COLO829 (cell line): ENCODE results near the gene TACC2.

Source experiments
- DNase-seq: peaks from one replicate; pipeline ENCODE4 v3.0.0; 2012; ENCODE audit warnings: low spot score

TACC2 gene

GRCh38 chr10:122121059-122121458 is 132.1 kb downstream of the TACC2 start:
- DNase-seq, result no peak

DNA sequence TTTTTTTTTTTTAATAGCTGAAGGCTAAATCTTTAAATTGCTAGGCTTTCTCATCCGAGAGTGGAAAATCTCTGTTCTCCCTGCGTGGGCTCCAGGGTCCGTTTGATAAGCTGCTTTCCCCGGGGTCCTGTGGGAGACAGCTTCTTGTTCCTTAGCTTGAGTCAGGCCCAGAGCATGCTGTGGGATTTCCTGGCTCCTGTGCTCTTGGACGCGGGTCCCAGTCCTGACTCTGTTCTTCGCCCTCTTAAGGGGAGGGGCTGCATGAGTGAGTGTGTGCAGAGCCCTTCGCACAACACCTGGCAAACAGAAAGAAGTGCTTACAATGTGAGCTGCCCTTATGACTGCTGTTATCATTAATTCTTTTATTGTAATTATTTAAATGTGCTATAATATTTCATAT is 133.5 kb downstream of the TACC2 start:
- no peak for DNase-seq

DNA sequence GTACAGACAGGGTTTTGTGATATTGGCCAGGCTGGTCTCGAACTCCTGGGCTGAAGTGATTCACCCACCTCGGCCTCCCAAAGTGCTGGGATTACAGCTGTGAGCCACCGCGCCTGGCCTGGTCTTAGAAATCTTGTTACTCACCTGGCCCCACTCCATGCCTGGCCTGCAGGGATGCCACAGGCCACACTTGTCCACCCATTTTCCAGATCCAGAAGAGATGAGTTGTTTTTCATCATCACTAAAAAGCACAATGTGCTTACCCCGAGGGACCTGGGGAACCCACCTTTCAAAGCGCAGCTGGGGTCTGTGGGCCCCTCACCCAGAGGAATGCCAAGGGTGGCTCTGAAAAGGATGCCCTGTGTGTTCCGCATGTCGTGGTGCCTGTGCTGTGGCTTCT is 134.2 kb downstream of the TACC2 start:
- DNase-seq, result no peak

DNA sequence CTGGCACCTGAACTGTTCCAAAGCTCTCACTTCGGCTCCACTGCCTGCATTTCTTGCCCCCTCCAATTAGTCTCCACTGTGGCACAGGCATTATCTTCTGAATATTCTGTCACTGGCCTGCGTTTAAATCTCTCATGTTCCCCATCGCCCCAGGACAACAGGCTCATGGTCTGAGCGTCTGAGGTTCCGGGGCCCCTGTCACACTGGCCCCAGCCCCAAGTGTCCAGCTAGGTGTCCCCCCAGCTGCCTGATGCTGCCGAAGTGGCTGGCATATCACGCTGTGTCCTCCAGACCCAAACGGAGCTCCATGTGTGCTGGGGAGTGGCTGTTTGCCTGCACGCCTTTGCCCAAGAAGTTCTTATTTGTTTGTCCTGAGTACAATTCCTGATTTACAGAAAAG is 135.4 kb downstream of the TACC2 start:
- no peak for DNase-seq

GRCh38 chr10:122124808-122125207 is 135.8 kb downstream of the TACC2 start:
- DNase-seq, result no peak

DNA sequence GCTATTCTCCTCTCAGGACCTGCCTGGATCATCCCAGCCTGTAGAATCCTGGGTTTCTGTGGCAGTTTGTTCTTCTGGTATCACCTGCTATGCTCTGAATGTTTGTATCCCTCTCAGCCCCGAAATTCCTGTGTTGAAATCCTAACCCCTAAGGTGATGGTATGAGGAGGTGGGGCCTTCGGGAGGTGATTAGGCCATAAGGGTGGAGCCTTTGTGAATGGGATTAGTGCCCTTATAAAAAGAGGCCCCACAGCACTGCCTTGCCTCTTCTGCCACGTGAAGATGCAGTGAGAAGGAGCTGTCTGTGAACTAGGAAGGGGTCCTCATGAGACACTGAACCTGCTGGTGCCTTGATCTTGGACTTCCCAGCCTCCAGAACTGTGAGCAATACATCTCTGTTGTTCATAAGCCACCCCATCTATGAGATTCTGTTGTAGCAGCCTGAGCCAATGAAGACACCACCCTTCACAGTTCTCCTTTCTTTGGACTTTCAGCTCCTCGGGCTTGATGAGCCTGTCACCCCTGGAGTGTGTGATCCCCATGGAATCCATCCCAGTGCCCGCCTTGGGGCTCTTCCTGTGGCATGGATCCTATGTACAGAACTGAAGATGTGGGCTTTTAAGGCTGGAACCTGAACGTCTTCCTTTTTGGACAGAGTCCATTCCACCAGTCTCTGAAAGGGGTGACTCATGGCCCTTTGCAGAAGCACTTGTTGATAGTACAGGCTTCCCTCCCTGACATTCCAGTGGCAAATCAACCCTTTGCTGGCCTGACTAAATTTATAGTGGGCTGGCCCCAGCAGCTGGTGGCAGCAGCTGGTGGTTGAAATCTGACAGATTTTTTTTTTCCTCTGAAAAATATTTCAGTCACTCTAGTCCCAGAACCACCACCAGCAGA is 138.0 kb downstream of the TACC2 start:
- peak; percentile 39 for DNase-seq

DNA sequence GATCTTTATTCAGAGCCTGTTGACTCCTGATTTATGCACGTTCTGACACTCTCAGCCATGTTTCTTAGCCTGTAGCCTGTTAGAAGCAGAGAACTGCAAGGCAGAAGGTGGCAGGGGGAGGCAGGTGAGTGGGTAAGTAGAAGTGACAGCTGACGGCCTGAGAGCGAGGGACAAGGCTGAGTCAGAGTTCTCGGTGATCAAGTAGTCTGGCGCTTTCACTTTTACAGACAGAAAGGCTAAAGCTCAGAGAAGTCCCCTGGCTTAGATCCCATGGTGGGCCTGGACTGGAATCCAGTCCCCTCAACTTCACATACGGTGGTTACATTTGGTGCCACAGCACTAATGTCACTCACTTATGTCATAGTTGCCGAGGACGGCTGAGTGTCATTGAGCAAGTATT is 139.0 kb downstream of the TACC2 start:
- DNase-seq, result no peak

DNA sequence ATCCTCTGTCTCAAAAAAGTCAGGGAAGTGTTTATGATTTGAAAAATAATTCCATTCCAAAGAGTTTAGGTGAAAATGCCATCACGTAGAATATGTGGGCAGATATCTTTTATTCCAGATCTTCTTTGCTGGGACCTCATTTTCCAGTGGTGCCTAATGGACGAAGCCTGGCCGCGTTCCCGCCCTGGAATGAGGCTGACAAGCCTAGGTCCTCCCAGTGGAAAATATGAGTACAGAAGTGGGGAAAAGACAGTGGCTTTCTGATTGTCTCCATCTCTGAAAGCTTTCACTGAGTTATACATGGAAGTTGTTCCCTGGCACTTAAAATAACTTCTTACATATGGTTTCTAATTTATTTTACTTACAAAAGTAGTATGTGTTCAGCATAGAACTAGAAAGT is 139.4 kb downstream of the TACC2 start:
- DNase-seq, result no peak

DNA sequence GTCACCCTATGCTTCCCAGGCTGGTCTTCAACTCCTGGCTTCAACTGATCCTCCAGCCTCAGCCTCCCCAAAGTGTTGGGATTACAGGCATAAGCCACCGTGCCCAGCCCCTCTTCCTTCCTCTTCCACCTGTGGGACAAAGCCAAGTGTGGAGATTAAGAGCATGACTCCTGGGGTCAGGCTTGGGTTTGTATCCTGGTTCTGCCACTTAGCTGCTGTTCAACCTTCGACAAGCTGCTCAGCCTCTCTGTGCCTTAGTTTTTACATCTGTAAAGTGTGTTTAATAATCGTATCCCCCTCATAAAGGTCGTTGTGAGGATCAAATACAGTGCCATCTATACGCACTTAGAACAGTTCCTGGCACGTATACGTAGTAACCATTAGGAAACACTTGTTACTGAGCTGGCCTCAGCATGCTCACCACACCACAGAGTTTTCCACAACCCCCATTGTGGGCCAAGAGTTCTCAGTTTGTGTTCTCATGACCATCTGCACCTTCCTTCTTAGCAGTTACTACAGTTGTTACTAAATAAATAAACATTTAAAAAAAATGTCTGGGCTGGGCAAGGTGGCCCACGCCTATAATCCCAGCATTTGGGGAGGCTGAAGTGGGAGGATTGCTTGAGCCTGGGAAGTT is 141.6 kb downstream of the TACC2 start:
- DNase-seq, result no peak

GRCh38 chr10:122132331-122132755 is 143.4 kb downstream of the TACC2 start:
- DNase-seq, result no peak

- no peak for DNase-seq
These were observed 144.1 kb downstream of the TACC2 start for GRCh38 chr10:122132882-122133565.

- no peak for DNase-seq
These were observed 146.5 kb downstream of the TACC2 start for GRCh38 chr10:122135251-122136025.

GRCh38 chr10:122138831-122139625 is 150.1 kb downstream of the TACC2 start:
- DNase-seq, result no peak

- no peak for DNase-seq
These were observed 150.7 kb downstream of the TACC2 start for GRCh38 chr10:122139627-122140170.

- no peak for DNase-seq
These were observed 151.5 kb downstream of the TACC2 start for GRCh38 chr10:122140461-122140902.

DNA sequence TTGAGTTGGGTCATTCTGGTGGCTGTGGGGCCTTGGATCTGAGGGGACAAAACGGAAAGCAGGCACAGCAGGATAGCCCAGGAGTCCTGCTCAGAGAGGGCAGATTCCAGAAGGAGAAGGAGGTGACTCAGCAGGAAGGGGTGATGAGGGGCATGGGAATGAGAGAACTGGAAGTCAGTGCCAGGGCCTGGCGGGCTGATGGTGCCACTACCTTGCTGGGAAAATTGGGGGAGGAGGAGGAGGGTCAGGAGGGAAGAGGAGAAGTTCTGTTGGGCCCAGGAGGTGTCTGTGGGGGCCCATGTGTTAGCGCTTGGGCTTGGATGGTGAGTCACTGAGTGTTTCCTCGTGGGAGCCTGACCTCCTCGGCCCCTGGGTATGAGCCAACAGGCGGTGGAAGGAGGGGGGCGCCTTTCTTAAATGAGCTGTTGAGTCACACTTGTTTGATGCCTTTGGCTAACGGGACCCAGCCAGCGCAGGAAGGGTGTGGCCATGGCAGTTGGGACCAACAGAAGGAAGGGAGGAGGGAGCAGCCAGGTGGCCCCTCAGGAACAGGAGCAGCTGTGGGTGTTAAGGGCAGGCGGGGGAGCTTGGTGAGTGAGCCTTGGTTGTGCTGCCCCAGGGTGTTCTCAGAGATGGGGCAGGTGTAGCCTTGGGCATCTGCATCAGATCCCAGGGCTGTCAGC is 152.1 kb downstream of the TACC2 start:
- peak; percentile 48 for DNase-seq

DNA sequence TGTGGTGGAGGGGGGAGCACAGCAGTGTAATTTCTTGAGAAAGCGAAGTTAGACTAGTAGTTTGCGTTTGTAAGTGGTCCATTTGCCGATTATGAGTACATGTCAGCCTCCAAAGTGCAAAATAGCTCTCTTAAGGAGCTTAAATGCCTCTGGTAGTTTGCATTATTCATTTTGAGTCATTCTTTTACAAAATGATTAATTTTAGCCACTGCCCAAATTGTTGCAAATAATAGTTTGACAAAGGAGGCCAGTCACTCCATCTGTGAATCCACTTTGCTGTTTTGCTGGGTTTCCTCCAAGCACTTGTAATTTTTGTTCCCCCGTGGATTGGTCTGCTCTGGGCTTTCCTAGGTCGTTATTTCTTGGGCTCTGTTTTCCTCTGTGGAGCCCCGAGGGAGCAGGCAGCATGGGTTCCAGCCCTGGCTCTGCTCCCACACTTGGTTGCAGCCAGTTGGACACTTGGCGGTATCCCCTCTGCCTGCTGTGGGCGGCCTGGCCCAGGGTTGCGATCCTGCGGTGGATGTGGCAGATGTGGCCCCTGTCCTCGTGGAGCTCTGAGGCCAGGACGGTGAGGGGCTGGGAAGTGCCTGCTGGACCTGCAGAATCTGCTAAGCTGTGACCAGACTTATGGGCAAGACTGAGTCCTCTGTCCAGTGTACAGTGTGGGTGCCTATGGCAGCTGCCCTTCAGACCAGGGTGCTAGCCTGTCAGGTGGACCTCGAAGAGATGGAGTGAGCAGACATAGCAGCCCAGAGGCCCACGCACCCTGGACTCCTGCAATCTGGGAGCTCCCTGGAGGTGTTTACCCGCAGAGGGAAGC is 153.1 kb downstream of the TACC2 start:
- no peak for DNase-seq

DNA sequence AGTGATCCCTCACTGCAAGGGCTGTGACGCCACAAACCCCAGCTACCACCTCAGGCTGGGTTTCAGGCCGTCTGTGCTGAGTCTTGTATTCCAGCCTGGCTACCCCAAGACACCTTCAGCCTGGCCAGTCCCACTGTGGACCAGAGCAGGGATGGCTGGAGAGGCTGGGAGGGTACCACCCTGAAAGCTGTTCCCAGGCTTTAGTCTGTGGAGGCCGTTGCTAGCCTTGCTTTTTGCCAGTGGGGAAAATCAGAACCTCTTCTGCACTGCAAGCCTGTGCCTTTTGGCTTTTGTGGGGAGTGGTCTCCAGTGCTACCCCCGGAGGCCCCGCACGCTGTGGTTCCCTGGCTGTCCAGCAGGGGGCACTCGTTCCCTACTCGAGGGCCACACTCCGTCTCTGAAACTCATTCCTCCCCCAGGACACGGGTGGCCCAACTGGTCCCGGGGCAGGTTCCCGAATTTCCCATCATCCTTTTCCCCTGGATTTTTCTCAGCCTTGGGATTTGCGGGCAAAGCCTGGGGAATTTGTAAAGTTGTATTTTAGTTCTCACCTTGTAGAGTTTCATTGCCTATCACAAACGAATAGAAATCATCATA is 153.8 kb downstream of the TACC2 start:
- no peak for DNase-seq

DNA sequence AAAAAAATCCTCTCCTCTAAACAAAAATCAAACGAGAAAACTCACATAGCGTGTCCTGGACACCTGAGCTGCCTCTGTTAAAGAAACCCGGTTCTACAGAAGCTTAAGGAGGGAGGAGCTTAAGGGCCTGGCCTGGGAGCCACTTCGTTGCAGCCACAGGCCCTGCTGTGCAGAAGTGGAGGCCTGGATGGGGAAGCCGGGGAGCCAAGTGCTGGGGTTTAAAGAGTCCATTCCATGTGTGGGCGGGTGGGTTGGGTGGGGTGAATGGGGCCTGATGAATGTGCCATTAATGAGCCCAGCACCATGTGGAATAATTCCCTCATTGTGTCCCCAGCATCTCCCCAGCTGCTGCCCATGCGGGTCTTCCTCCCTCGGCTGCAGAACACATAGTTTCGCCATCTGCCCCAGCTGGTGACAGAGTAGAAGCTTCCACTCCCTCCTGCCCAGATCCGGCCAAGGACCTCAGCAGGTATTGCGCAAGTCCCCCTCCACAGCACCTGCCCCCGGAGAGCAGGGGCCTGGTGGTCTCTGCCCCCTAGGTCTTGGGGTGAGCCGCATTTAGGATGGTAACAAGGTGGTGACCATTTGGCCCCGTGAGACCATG is 154.4 kb downstream of the TACC2 start:
- DNase-seq, result peak; percentile 21
